Measurements from ENCODE around the gene CIC.

Gene CIC

DNA sequence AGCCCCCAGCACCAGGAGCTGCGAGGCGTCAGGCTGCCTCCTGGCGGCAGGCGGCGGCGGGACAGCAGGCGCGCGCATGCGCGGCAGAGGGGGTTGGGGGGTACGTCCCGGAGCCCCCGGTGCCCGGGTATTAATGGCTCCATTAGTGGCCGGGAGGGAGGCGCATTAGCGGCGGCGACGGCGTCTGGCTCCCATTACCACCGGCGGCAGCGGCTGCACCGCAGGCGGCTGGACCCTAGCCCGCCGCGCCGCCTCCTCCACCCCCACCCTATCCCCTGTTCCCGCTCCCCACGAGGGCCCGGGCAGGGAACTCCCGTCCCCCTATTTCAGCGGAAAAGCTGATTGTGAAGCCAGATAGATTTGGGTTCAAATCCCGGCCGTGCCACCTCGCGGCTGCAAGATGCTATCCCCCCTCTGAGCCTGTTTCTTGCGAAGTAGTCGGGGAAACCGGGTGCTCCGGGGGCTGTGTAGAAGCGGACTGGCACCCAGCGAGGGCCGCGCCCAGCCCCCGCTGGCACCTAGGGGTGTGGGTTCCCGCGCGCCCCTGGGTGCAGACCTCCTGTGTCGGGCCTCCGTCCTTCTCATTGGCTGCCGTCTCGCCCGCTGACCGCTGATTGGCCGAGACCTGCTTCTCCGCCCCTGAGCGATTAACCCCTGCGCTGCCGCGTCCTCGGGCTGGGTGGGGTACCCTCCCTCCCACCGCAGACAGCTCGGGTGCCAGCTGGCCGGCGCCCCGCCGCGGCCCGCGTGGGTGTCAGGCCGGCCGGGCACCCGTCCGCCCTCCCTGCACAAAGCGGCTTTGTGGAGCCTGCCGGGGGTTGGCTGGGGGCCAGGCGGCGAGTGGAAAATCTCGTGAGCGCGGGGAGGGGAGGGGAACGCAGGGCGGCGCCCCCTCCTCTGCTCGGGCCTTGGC lies 11.1 kb downstream of the CIC start:
- peak; percentile 98 for FAIRE-seq
- DNase-seq (ENCODE audit: insufficient read length, low spot score) = peak; percentile 96
- TF ChIP-seq SPI1 (IDR thresholded peaks at IDR 0.05; ENCODE audit: low read depth, low read length) (no peak), POLR2A (IDR thresholded peaks at IDR 0.05; ENCODE audit: low read depth, low read length) (peak; percentile 42; the same call in 1 of the 2 replicates), POLR2AphosphoS5 (IDR thresholded peaks at IDR 0.05; ENCODE audit: low read depth, low read length) (peak; percentile 39; the same call in 1 of the 2 replicates)

DNA sequence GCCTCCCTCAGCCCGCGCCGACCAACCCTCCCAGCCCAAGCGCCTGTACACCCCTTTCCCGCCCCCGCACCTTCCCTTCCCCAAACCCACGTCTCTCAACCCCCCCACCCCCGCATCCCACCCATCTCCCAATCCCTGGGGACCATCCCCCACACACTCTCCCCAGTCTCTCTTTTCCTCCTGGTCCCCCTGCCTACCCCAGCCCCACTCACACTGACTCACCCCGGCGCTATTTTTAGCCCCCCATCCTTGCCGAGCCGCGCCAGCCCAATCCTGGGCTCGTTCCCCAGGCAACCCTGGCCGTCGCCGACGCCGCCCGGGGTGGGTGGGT lies 11.7 kb downstream of the CIC start:
- TF ChIP-seq PAX5 (IDR thresholded peaks at IDR 0.05; ENCODE audit: insufficient read depth, low read length, severe bottlenecking) (no peak), POU2F2 (IDR thresholded peaks at IDR 0.05; ENCODE audit: low read depth, low read length) (no peak), TAF1 (IDR thresholded peaks at IDR 0.05; ENCODE audit: low read depth, low read length) (no peak), POLR2A (IDR thresholded peaks at IDR 0.05; ENCODE audit: low read depth, low read length) (no peak), SPI1 (IDR thresholded peaks at IDR 0.05; ENCODE audit: low read depth, low read length) (no peak), POLR2AphosphoS5 (IDR thresholded peaks at IDR 0.05; ENCODE audit: low read depth, low read length) (no peak)
- FAIRE-seq = no peak
- no peak for DNase-seq (ENCODE audit: insufficient read length, low spot score)

DNA sequence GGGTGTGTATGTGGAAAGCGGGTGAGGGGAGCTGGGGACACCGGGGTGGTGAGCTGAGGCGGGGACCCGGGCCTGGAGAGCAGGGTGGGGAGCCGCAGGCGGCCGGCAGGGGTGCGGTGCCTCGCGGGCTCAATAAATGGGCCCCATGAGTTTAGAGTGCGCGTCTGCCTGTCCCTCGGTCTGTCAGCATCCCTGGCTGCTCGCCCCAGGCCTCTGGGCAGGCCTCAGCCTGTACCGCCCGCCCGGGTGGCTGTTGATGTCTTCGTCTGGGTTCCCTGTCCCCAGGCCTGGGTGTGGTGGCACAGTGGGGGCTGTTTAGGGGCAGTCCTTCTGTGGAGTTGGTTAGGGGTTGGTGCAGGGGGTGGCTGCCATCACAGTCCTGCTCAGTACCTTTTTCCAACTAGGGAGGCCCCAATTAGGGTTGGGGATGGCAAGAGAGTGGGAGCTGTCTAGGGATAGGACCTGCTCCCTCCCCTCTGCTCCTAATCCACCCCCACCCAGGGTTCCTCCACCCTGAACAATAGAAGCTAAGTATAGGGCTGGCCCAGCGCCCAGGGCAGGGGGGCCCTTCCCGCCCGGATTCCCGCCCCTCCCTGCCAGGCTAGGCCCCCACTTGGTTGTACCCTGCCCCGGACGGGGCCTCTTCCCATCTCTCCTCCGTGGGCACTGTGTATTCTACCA lies 12.2 kb downstream of the CIC start:
- TF ChIP-seq PAX5 (IDR thresholded peaks at IDR 0.05; ENCODE audit: insufficient read depth, low read length, severe bottlenecking) = no peak
- TF ChIP-seq SPI1 (IDR thresholded peaks at IDR 0.05; ENCODE audit: low read depth, low read length) = no peak
- TF ChIP-seq POLR2A (IDR thresholded peaks at IDR 0.05; ENCODE audit: low read depth, low read length) = no peak
- no peak for TF ChIP-seq TAF1 (IDR thresholded peaks at IDR 0.05; ENCODE audit: low read depth, low read length)
- no peak for TF ChIP-seq POLR2AphosphoS5 (IDR thresholded peaks at IDR 0.05; ENCODE audit: low read depth, low read length)
- TF ChIP-seq POU2F2 (IDR thresholded peaks at IDR 0.05; ENCODE audit: low read depth, low read length) = no peak
- no peak for DNase-seq (ENCODE audit: insufficient read length, low spot score)
- FAIRE-seq = peak; percentile 9

DNA sequence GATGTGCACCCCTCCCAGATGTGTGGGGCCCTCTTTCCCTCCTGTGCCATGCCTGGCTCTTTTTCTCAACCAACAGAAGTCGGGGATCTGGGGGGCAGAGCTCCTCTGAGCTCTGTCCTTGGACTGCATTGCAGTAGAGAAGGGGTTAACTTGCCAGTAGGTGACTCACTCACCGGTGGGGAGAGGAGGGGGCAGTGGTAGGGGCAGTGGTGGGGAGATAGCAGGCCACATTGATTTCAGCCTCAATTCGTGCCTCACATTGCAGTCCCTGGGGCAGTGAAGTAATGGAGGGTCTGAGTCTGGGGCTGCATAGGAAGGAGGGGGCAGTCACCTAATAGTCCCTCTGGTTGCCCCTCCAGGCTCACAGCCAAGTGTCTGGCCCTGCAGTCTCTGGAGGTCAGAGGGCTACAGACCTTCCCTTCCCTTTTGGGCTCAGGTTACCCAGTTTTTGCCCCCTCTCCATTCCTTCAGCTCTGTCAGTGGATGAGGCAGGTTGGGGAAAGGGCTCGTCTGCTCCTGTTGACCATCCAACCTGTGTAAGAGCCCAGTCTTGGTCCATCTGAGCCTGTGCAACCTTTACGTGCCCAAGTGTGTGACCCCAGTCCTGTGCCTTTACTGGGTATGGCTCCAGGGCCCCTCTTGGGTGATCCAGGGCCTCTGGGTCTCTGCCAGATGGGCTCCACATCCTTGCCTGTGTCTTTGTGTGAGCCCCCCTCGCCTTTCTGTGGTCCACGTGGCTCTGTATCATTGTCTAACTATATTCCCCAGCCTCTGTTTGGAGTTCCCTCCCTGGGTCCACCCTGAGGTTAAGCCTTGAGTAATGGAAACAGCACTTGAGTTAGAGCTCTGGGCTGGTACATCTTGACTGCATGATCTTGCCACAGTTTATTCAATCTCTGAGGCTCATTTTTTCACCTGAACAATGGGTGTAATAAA lies 13.0 kb downstream of the CIC start:
- no peak for FAIRE-seq
- no peak for DNase-seq (ENCODE audit: insufficient read length, low spot score)
- TF ChIP-seq POLR2A (IDR thresholded peaks at IDR 0.05; ENCODE audit: low read depth, low read length) (no peak), POLR2AphosphoS5 (IDR thresholded peaks at IDR 0.05; ENCODE audit: low read depth, low read length) (no peak), POU2F2 (IDR thresholded peaks at IDR 0.05; ENCODE audit: low read depth, low read length) (no peak), PAX5 (IDR thresholded peaks at IDR 0.05; ENCODE audit: insufficient read depth, low read length, severe bottlenecking) (no peak)

DNA sequence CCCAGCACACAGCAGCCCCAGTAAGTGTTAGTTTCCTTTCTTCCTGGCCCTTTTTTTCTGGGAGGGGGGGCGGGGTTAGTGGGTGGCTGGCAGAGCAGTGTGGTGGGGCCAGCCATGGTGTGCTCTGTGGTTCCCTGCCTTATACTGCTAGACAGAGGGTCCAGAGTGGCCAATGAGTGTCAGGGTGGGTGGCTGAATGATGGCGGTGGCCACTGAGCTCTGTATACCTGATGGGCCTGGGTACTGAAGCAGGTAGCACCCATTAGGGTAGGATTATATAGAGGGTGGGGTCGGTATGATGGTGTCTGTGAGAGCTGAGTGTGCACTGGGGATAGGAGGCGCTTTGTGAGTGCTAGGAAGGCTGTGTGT lies 13.8 kb downstream of the CIC start:
- FAIRE-seq (no peak), DNase-seq (ENCODE audit: insufficient read length, low spot score) (no peak)
- no peak for TF ChIP-seq PAX5 (IDR thresholded peaks at IDR 0.05; ENCODE audit: insufficient read depth, low read length, severe bottlenecking)
- no peak for TF ChIP-seq POU2F2 (IDR thresholded peaks at IDR 0.05; ENCODE audit: low read depth, low read length)
- TF ChIP-seq TAF1 (IDR thresholded peaks at IDR 0.05; ENCODE audit: low read depth, low read length) = no peak
- no peak for TF ChIP-seq SPI1 (IDR thresholded peaks at IDR 0.05; ENCODE audit: low read depth, low read length)
- no peak for TF ChIP-seq POLR2A (IDR thresholded peaks at IDR 0.05; ENCODE audit: low read depth, low read length)
- no peak for TF ChIP-seq POLR2AphosphoS5 (IDR thresholded peaks at IDR 0.05; ENCODE audit: low read depth, low read length)

DNA sequence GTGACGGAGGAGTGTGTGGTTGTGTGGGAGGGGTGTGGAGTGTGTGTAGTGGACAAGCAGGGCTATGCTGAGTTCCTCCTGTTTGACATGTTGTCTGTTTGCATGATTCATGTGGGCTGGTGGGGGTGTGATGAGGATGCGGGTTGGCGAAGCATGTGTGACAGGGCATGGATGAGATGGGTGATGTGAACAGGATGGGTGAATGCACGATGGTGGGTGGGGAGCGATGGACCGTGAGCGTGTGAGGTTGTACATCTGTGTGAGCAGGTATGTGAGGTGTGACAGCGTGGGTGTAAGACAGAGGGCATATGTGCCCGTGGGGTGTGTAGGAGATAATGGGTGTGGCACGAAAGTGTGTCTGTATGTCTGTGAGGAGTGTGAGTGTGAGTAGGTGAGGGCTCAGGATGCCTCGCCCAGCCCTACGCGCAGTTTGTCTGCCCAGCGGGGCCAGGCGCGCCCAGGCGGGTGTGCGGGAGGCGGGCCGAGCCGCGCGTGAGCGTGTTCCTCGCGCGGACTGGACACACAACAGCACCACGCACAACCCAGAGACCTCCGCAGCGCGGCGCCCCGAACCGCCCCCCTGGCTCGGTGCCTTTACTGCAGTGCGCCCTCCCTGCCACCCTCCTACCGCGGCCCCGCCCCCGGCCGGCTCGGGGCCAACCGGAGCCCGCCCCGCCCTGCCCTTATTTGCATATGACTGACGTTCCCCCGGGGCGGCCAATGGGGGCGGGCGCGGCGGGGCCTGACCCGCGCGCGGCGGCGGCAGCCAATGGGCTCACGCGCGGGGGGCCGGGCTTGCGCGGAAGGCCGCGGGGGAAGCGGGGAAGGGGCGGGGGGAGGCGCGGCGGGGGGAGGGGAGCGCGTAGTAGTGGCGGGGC lies 14.4 kb downstream of the CIC start:
- peak; percentile 91 for DNase-seq (ENCODE audit: insufficient read length, low spot score)
- FAIRE-seq = peak; percentile 98
- TF ChIP-seq POU2F2 (IDR thresholded peaks at IDR 0.05; ENCODE audit: low read depth, low read length) (no peak), POLR2A (IDR thresholded peaks at IDR 0.05; ENCODE audit: low read depth, low read length) (0 out of 2 replicates have a peak, but pooled peaks have one; percentile 8)

DNA sequence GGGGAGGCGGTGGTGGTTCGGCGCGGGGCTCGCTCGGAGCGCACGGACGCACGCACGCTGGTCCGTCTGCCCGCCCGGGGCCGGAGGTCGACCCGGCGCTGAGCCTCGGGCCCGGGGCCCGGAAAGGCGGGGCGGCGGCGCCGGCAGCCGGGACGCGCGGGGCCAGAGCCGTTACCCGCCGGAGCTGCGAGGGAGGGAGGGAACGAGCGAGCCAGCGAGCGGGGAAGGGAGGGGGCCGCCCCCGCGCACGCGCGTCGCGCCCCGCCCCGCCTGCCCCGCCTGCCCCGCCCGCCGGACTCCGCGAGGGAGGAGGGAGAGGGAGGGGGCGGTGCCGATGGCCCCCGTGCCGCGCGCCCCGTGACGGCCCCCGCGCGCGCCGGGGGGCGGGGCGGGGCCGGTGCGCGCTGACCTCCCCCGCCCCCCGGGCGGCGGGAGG lies 15.0 kb downstream of the CIC start:
- 0 out of 2 replicates have a peak, but pooled peaks have one; percentile 8 for TF ChIP-seq POLR2A (IDR thresholded peaks at IDR 0.05; ENCODE audit: low read depth, low read length)
- no peak for TF ChIP-seq TAF1 (IDR thresholded peaks at IDR 0.05; ENCODE audit: low read depth, low read length)
- DNase-seq (ENCODE audit: insufficient read length, low spot score) = peak; percentile 82
- no peak for FAIRE-seq

DNA sequence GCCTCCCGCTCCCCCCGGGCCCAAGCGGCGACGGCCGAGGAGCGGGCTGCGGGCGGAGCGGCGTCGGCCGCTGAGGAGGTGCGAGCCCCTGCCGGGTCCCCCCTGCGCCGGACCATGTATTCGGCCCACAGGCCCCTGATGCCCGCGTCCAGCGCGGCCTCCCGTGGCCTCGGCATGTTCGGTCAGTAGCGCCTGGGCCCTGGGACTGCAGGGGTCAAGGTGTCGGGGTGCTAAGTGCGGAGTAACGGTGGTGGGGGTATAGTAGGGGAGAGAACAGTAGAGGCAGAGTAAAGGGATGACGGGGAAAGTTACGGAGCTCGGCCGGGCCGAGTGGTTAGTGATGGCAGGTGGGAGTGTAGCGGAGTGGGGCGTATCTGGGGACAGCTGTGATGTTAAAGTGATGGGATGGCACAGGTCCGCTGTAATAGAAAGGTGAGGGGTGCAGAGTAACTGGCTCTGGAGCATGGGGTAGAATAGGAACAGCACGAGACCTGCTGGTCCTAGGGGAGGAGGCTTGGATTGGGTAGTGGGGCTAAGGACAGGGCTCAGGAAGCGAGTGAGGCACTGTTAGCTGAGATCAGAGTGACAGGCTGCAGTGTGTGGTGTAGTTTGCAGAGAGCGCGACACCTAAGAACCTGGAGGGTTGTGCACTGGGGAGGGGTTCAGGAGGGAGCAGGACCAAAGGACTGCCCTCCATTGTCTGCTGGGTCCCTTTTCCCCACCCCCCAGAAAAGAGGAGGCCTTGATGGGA lies 15.7 kb downstream of the CIC start:
- TF ChIP-seq POLR2A (IDR thresholded peaks at IDR 0.05; ENCODE audit: low read depth, low read length) = no peak
- no peak for TF ChIP-seq TAF1 (IDR thresholded peaks at IDR 0.05; ENCODE audit: low read depth, low read length)
- TF ChIP-seq PAX5 (IDR thresholded peaks at IDR 0.05; ENCODE audit: insufficient read depth, low read length, severe bottlenecking) = no peak
- TF ChIP-seq POLR2AphosphoS5 (IDR thresholded peaks at IDR 0.05; ENCODE audit: low read depth, low read length) = no peak
- TF ChIP-seq POU2F2 (IDR thresholded peaks at IDR 0.05; ENCODE audit: low read depth, low read length) = no peak
- TF ChIP-seq SPI1 (IDR thresholded peaks at IDR 0.05; ENCODE audit: low read depth, low read length) = no peak
- DNase-seq (ENCODE audit: insufficient read length, low spot score) (no peak), FAIRE-seq (peak; percentile 92)
